ENCODE measurements around the gene OR2A25.

OR2A25 gene

DNA sequence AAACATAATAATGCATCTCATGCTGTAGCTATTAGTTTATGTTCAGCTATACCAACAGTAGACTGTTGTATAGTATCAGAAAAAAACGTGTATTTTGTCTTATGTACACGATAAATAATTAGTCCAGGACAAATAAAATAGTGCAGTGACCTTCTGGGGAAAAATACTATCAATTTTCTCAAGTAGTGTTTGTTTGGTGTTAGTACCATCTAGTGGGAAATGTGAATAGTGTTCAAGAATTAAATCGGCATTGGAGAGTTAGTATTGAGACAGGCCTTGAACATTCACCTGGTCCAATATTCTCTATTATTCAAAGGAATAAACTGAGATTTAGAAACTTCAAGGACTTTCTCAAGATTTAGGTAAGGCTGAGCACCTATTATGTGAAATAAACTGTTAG, 42.5 kb upstream of the OR2A25 start:
- H3K4me3 ChIP-seq (ENCODE audit: control insufficient read depth, low read depth, low read length) = no peak overlapping the region
- TF ChIP-seq, protein P1, sequence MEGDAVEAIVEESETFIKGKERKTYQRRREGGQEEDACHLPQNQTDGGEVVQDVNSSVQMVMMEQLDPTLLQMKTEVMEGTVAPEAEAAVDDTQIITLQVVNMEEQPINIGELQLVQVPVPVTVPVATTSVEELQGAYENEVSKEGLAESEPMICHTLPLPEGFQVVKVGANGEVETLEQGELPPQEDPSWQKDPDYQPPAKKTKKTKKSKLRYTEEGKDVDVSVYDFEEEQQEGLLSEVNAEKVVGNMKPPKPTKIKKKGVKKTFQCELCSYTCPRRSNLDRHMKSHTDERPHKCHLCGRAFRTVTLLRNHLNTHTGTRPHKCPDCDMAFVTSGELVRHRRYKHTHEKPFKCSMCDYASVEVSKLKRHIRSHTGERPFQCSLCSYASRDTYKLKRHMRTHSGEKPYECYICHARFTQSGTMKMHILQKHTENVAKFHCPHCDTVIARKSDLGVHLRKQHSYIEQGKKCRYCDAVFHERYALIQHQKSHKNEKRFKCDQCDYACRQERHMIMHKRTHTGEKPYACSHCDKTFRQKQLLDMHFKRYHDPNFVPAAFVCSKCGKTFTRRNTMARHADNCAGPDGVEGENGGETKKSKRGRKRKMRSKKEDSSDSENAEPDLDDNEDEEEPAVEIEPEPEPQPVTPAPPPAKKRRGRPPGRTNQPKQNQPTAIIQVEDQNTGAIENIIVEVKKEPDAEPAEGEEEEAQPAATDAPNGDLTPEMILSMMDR (IDR thresholded peaks at IDR 0.05; ENCODE audit: control insufficient read depth, insufficient read depth, low read depth, low read length, missing control alignments) = peak; percentile 42
- no peak for DNase-seq (ENCODE audit: low read depth)

DNA sequence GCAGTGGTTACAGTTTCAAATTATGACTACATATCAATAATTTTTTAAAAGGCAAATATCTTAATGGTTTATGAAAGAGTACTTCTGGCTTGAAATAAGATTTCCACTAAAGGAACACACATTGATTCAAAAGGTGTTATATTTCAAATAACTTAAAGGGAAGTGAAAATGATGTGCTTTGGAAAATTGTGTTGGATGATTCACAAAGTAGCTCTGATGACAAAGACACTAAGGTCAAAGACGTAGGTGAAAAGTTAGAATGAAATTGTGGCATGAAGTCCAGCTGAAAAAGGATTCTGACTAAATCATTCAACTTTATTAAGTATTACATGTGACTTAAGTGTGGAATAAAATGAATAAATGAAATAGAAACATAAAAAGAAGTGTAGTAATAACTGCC, 41.6 kb upstream of the OR2A25 start:
- DNase-seq (ENCODE audit: low read depth) = no peak
- TF ChIP-seq, protein P1 (IDR thresholded peaks at IDR 0.05; ENCODE audit: control insufficient read depth, insufficient read depth, low read depth, low read length, missing control alignments) = no peak
- H3K4me3 ChIP-seq (ENCODE audit: control insufficient read depth, low read depth, low read length) = no peak overlapping the region

DNA sequence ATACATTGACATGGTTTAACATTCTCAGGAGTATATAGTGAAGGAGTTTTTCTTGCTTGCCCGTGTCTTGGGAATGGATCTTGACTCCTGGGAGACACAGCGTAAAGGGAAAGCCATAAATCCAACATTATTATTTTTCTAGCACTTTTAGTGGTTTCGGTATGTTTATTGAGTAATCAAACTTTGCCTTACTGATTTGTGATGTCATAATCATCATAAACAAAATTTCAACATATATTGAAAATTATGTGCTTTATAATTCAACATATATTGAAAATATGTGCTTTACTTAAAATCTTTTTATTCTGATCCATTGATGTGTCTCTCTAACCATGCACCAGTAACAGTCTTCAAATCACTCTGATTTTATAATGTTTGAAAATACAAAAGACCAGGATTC, 41.1 kb upstream of the OR2A25 start:
- DNase-seq (ENCODE audit: low read depth) = no peak
- H3K4me3 ChIP-seq (ENCODE audit: control insufficient read depth, low read depth, low read length) = no peak overlapping the region
- TF ChIP-seq, protein P1 (IDR thresholded peaks at IDR 0.05; ENCODE audit: control insufficient read depth, insufficient read depth, low read depth, low read length, missing control alignments) = no peak

DNA sequence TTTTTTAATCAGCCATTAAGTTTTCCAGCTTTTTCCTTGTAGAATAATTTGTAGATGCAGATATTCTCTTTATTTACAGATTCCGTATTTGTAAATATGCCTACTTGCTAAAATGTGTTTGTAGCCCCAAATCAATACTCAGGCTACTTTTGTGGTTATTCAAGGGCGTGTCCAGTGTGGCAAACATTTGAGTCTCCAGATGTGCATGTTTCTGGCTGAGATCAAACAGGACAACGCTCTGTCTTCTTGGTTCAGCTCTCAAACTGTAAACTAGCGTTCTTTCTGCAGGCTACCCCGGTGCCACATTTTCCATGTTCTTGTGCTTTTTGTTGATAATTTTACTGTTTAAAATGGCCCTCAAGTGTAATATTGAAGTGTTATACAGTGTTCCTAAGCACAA, 37.1 kb upstream of the OR2A25 start:
- no peak overlapping the region for H3K4me3 ChIP-seq (ENCODE audit: control insufficient read depth, low read depth, low read length)
- DNase-seq (ENCODE audit: low read depth) = no peak
- TF ChIP-seq, protein P1 (IDR thresholded peaks at IDR 0.05; ENCODE audit: control insufficient read depth, insufficient read depth, low read depth, low read length, missing control alignments) = no peak

DNA sequence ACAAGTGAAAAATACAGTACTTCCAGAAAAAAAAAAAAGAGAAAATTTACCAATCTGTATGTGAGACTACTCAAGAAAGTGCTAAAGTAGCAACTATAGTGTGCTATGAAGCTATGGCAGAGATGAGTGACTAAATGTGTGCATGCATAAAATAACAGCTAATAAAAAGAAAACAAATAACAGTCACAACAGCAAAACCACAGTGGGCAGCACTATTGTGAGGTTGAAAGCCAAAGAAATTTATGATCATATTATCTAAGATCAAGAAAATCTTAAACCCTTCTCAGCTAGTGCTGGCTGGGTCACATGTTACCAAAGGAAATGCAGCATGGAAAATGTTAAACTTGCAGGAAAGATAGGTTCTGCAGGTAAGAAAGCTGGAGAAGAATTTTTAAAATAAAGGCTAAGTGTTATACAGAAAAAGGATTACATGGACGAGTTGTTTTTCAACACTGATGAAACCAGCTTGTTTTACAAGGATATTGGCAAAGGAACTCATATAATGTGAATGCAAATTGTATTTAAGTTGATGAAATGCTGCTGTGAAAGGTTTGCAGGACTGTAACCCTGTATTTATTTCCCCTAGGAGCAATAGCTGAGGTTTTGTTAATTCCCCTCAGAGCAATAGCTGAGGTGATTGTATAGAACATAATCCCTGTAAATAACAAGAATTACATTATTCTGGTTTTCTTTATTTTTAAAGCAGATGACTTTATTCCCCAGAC, 36.5 kb upstream of the OR2A25 start:
- no peak overlapping the region for H3K4me3 ChIP-seq (ENCODE audit: control insufficient read depth, low read depth, low read length)
- no peak for DNase-seq (ENCODE audit: low read depth)
- TF ChIP-seq, protein P1 (IDR thresholded peaks at IDR 0.05; ENCODE audit: control insufficient read depth, insufficient read depth, low read depth, low read length, missing control alignments) = no peak

DNA sequence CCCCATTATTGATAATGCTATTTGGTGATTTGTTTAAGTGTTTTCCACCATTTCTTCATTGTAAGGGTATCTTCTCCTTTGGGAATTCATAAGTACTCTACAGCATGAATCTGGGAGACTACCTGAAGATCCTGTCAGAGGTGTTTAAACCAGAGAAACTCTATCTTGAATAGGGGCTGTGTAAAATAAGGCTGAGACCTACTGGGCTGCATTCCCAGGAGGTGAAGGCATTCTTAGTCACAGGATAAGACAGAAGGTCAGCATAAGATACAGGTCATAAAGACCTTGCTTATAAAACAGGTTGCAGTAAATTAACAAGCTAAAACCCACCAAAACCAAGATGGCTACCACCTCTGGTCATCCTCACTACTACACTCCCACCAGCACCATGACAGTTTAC, 34.2 kb upstream of the OR2A25 start:
- no peak overlapping the region for H3K4me3 ChIP-seq (ENCODE audit: control insufficient read depth, low read depth, low read length)
- DNase-seq (ENCODE audit: low read depth) = no peak
- TF ChIP-seq, protein P1 (IDR thresholded peaks at IDR 0.05; ENCODE audit: control insufficient read depth, insufficient read depth, low read depth, low read length, missing control alignments) = no peak
